C4-2B (cell line): ENCODE measurements around the gene KEAP1.

Source experiments
- H3K27ac ChIP-seq: fragments of 450-650 bp; 2 replicates; pipeline ENCODE4 v1.5.1; 2017
- CTCF ChIP-seq: fragments of 450-650 bp; conservative IDR thresholded peaks from 2 replicates; pipeline ENCODE4 v1.5.1; 2017; ENCODE audit warnings: mild to moderate bottlenecking
- ZFX ChIP-seq: fragments of 450-650 bp; IDR thresholded peaks from 2 replicates; pipeline ENCODE4 v1.6.1; 2017

KEAP1 gene

DNA sequence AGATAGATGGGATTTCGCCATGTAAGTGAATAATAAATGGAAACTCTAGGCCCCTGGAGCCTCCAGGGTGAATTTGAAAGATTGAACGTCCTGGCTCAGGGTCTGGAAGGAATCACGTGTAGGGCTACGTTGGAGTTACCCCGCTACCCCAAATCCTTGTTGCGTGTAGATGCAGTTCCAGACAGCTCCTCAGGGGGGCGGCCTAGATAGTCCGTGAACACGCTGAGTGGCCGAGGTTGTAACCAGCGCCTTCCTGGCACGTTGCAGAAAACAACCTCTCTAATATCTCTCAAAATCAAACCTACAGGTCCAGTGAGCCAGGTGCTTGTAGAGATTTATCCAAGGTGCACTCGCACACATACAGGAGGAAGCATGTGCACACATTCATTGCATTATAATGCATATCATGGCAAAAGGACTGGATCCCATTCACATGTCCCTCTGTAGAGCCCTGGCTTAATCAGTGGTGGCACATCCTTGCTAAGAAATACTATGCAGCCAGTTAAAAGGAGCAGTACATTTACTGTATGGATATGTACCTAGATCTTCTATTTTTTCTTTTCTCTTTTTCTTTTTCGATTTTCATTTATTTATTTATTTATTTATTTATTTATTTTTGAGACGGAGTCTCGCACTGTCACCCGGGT lies 2.5 kb upstream of the KEAP1 start:
- H3K27ac ChIP-seq, result no peak overlapping the region
- peak; percentile 80 for TF ChIP-seq CTCF
- no peak for TF ChIP-seq ZFX

DNA sequence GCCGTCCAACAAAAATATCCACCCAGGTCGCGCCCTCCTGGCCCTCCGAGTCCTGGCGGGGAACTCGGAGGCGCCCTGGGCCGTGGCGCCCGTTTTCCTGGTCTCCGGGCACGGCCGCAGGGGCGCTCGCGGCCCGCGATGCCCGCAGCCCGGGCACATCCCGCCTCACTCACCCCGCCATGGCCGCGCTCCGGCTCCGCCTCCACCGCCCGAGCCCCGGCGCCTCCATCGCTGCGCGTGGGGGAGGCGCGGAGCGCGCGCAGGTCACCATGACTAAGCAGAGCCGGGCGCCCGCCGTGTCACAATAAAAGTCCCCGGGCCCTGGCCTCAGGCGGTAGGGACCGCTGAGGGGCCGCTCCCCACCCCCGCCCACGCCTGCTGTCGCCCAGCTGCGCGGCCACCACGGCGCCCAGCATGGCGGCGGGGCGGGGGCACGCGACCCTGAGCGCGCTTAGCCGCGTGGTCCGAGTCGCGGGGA lies 593 bp downstream of the KEAP1 start:
- TF ChIP-seq ZFX, result peak; percentile 39; the same call in 1 of the 2 replicates
- no peak for TF ChIP-seq CTCF
- peak overlapping the region; percentile 100 for H3K27ac ChIP-seq

DNA sequence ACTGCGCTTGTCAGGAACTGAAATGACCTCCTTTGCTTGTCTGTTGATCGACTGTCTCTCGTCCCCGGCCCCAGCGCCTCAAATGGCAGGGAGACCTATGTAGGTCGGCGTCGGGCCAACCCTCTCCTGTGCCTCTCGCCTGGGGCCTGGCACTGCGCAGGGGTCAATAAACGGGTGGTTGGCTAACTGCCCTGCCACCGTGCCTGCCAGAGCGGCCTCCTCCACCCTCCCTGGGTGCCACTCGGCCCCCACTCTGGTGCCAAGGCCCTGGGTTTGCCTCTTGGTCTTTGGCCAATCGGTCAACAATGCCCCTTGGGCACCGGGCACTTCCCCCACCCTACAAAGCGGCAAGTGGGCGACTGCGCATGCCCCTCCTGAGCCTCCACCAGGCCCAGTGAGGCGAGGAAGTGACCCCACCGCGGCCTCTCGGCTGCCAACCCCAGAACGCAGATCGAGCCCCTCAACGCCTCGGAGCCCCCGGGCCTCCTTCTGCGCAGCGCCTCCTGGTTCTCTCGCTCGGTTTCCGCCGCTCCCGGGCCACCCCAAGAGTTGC lies 1.1 kb downstream of the KEAP1 start:
- TF ChIP-seq ZFX (peak; percentile 77; the same call in 1 of the 2 replicates), CTCF (no peak)

DNA sequence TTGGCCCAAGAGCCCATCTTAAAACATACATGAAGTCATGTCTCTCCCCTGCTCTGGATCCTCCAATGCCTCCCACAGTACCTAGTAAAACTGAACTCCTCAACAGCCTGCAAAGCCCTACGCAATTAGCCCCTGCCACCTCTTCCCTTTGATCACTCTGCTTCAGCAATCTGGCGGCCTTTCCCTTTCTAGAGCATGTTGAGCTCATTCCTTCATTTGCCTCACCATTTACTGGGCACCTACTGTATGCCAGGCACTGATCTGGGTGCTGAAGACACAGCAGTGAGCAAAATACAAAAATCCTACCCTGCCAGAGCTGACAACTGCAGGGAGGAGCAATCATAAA lies 2.9 kb downstream of the KEAP1 start:
- no peak for TF ChIP-seq CTCF
- TF ChIP-seq ZFX, result no peak

More for the DNA sequence above, 1.1 kb downstream of the KEAP1 start:
- H3K27ac ChIP-seq, result peak overlapping the region; percentile 100

GRCh38 chr19:10499550-10500246 lies 3.5 kb downstream of the KEAP1 start:
- peak overlapping the region; percentile 100 for H3K27ac ChIP-seq
- no peak for TF ChIP-seq CTCF
- TF ChIP-seq ZFX, result no peak

More for the DNA sequence above, 2.9 kb downstream of the KEAP1 start:
- H3K27ac ChIP-seq, result peak overlapping the region; percentile 100

- no peak overlapping the region for H3K27ac ChIP-seq
- TF ChIP-seq ZFX, result no peak
- no peak for TF ChIP-seq CTCF
Observed at GRCh38 chr19:10497371-10497770, 5.8 kb downstream of the KEAP1 start.

- H3K27ac ChIP-seq, result no peak overlapping the region
- no peak for TF ChIP-seq ZFX
- TF ChIP-seq CTCF, result no peak
Observed at GRCh38 chr19:10491472-10492047, 11.6 kb downstream of the KEAP1 start.
